Effector memory CD4-positive, alpha-beta T cell (primary cell): Measurements from ENCODE around the gene CDC42SE2.

Experiments used
- DNase-seq, 3 donors: peaks; one replicate each; pipeline ENCODE4 v3.0.0-alpha.2; 2020
- H3K27ac ChIP-seq: 2 replicates; pipeline ENCODE4 v1.7.0; 2013; ENCODE audit warnings: mild to moderate bottlenecking, low read length, moderate library complexity; ENCODE audit not compliant: insufficient read depth, poor library complexity, severe bottlenecking
- H3K27me3 ChIP-seq: replicated peaks from 2 replicates; pipeline ENCODE4 v1.7.0; 2013; ENCODE audit warnings: mild to moderate bottlenecking, low read length; ENCODE audit not compliant: insufficient read depth, control insufficient read depth, poor library complexity, severe bottlenecking
- H3K36me3 ChIP-seq: 2 replicates; pipeline ENCODE4 v1.7.0; 2013; ENCODE audit warnings: mild to moderate bottlenecking, low read length, moderate library complexity; ENCODE audit not compliant: control insufficient read depth, insufficient read depth
- H3K4me1 ChIP-seq: 2 replicates; pipeline ENCODE4 v1.7.0; 2013; ENCODE audit warnings: low read length, mild to moderate bottlenecking; ENCODE audit not compliant: control insufficient read depth, insufficient read depth, poor library complexity, severe bottlenecking
- H3K4me3 ChIP-seq: 2 replicates; pipeline ENCODE4 v1.7.0; 2013; ENCODE audit warnings: low read length, low read depth, mild to moderate bottlenecking; ENCODE audit not compliant: insufficient read depth, poor library complexity, severe bottlenecking
- H3K9me3 ChIP-seq: 2 replicates; pipeline ENCODE4 v1.7.0; 2013; ENCODE audit warnings: mild to moderate bottlenecking, low read length, moderate library complexity; ENCODE audit not compliant: control insufficient read depth

CDC42SE2 gene

GRCh38 chr5:131224387-131225201, 39.3 kb upstream of the CDC42SE2 start:
- no peaks in the 10 kb centered on the region for H3K27me3 ChIP-seq
- no peaks in the 10 kb centered on the region for H3K36me3 ChIP-seq
- no peak for DNase-seq
- H3K9me3 ChIP-seq: no peaks in the 10 kb centered on the region
- peak overlapping the region; percentile 8 for H3K27ac ChIP-seq
- H3K4me3 ChIP-seq: no peak overlapping the region
- H3K4me1 ChIP-seq: peaks cover 8% of the 10 kb centered on the region

GRCh38 chr5:131225282-131225974, 38.4 kb upstream of the CDC42SE2 start:
- Histone ChIP-seq H3K4me1 (peaks cover 8% of the 10 kb centered on the region), H3K9me3 (no peaks in the 10 kb centered on the region), H3K27me3 (no peaks in the 10 kb centered on the region)

GRCh38 chr5:131226899-131227298, 37.0 kb upstream of the CDC42SE2 start:
- Histone ChIP-seq H3K27ac (no peak overlapping the region), H3K4me1 (peaks cover 8% of the 10 kb centered on the region), H3K36me3 (no peaks in the 10 kb centered on the region), H3K4me3 (no peak overlapping the region), H3K9me3 (no peaks in the 10 kb centered on the region), H3K27me3 (no peaks in the 10 kb centered on the region)
- DNase-seq: no peak

More at GRCh38 chr5:131225282-131225974, 38.4 kb upstream of the CDC42SE2 start:
- Histone ChIP-seq H3K4me3 (no peak overlapping the region), H3K27ac (no peak overlapping the region), H3K36me3 (no peaks in the 10 kb centered on the region)
- DNase-seq: no peak

GRCh38 chr5:131228646-131229045, 35.2 kb upstream of the CDC42SE2 start:
- DNase-seq: no peak

GRCh38 chr5:131229623-131230022, 34.2 kb upstream of the CDC42SE2 start:
- Histone ChIP-seq H3K27me3 (no peaks in the 10 kb centered on the region), H3K9me3 (no peaks in the 10 kb centered on the region), H3K4me1 (peaks cover 4% of the 10 kb centered on the region), H3K36me3 (no peaks in the 10 kb centered on the region), H3K4me3 (no peak overlapping the region), H3K27ac (no peak overlapping the region)
- no peak for DNase-seq

More at GRCh38 chr5:131228646-131229045, 35.2 kb upstream of the CDC42SE2 start:
- Histone ChIP-seq H3K4me3 (no peak overlapping the region), H3K27ac (no peak overlapping the region), H3K4me1 (peaks cover 8% of the 10 kb centered on the region), H3K27me3 (no peaks in the 10 kb centered on the region), H3K36me3 (no peaks in the 10 kb centered on the region), H3K9me3 (no peaks in the 10 kb centered on the region)

- Histone ChIP-seq H3K4me1 (no peaks in the 10 kb centered on the region), H3K27ac (no peak overlapping the region), H3K36me3 (no peaks in the 10 kb centered on the region), H3K27me3 (no peaks in the 10 kb centered on the region), H3K9me3 (no peaks in the 10 kb centered on the region), H3K4me3 (no peak overlapping the region)
- no peak for DNase-seq
Measured at GRCh38 chr5:131230406-131230805, 33.4 kb upstream of the CDC42SE2 start.

- H3K27me3 ChIP-seq: no peaks in the 10 kb centered on the region
- H3K9me3 ChIP-seq: no peaks in the 10 kb centered on the region
- H3K27ac ChIP-seq: no peak overlapping the region
- no peaks in the 10 kb centered on the region for H3K4me1 ChIP-seq
- H3K36me3 ChIP-seq: no peaks in the 10 kb centered on the region
- H3K4me3 ChIP-seq: no peak overlapping the region
- DNase-seq: no peak
Measured at GRCh38 chr5:131239686-131240085, 24.2 kb upstream of the CDC42SE2 start.

- no peak for DNase-seq
- H3K27ac ChIP-seq: no peak overlapping the region
- no peaks in the 10 kb centered on the region for H3K9me3 ChIP-seq
- no peaks in the 10 kb centered on the region for H3K27me3 ChIP-seq
- H3K4me3 ChIP-seq: no peak overlapping the region
- no peaks in the 10 kb centered on the region for H3K36me3 ChIP-seq
- no peaks in the 10 kb centered on the region for H3K4me1 ChIP-seq
Measured at GRCh38 chr5:131242728-131243255, 21.1 kb upstream of the CDC42SE2 start.

- Histone ChIP-seq H3K27me3 (no peaks in the 10 kb centered on the region), H3K4me3 (no peak overlapping the region), H3K36me3 (no peaks in the 10 kb centered on the region), H3K9me3 (no peaks in the 10 kb centered on the region), H3K4me1 (no peaks in the 10 kb centered on the region), H3K27ac (no peak overlapping the region)
- no peak for DNase-seq
Measured at GRCh38 chr5:131245312-131245711, 18.5 kb upstream of the CDC42SE2 start.

- Histone ChIP-seq H3K27me3 (no peaks in the 10 kb centered on the region), H3K9me3 (no peaks in the 10 kb centered on the region), H3K27ac (no peak overlapping the region), H3K4me3 (no peak overlapping the region), H3K4me1 (no peaks in the 10 kb centered on the region), H3K36me3 (no peaks in the 10 kb centered on the region)
- DNase-seq: no peak
Measured at GRCh38 chr5:131245948-131246347, 17.9 kb upstream of the CDC42SE2 start.
